HG03095 (cell line): ENCODE data around the gene NBL1.

Experiments
- ATAC-seq: cut with Tn5 transposase; IDR thresholded peaks from one replicate; pipeline ENCODE4 v1.9.1; 2021; ENCODE audit warnings: moderate library complexity; ENCODE audit not compliant: unreplicated experiment

NBL1 gene

DNA sequence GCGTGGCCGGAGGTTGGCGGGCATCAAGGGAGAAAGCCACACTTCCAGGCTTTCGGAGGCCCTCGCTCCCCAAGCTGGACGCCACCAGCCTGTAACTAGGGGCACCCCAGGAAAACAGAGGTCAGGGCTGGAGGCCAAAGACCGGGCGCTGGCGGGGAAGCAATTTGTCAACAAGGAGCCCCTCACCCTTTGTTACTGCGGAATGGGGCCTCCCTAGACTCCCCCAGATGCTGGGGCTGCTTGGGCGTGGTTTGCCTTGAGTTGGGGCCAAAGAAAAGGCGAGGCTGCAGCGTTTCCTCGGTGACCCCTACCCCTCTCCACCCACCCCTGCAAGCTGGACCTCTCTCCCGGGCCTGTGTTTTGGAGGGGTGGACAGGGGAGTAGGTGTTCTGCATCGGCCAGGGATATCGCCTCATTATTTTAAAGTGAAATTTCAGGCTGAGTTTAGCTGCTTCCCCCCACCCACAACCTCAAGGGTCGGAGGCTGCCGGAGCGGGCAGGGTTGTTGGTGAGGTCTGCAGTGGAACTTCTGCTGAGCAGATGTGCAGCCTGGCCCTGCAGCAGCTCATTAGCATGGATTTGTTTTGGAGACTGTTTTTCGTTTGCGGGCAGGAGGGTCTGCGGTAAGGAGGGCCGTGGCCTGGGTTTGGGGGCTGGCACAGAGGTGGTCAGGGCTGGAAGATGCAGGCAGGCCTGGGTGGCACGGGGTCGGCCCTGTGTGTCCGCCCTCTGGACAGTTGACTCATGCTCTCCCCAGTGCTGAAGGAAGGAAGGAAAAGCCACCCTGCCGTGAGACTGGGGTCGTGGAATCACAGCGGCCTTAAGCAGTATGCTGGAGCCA, 1.5 kb downstream of the NBL1 start:
- ATAC-seq = no peak

DNA sequence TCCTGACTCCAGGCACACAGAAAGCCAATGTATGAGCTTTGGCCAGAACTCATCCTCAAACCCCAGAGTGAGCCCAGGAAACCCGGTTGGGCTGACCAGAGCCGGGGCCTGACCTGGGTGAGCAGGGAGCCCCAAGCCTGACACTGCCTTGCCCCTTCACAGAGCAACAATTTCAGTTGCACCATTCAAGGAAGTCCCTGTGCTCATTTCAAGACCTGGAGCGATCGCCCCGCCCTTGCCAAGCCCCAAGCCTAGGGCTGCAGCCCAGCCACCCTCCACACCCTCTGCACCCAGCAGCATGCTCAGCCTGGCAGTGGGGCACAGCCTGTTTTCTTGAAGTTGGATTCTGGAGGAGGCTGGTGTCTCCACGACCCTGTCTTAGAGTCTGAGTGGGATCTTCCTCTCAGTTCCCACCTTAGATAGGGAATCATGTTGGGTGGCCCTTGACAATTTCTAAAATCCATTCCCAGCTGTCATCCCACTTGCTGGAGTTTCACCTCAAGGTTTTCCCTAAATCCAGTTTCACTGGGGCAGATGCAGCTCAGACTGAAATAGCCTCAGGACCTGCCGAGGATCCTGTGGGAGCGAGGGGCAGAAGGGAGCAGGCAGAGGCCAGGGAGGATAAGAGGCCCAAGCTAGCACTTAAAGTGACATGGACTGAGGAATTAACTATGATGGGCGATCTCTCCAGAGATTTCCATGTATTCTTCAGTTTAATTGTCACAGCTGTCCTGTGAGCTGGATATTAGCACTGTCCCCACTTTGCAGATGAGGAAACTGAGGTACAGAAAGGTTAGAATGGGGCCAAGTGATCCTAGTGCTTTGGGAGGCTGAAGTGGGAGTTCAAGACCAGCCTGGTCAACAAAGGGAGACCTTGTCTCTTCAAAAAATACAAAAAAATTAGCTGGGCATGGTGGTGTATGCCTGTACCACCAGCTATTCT, 2.5 kb downstream of the NBL1 start:
- no peak for ATAC-seq

DNA sequence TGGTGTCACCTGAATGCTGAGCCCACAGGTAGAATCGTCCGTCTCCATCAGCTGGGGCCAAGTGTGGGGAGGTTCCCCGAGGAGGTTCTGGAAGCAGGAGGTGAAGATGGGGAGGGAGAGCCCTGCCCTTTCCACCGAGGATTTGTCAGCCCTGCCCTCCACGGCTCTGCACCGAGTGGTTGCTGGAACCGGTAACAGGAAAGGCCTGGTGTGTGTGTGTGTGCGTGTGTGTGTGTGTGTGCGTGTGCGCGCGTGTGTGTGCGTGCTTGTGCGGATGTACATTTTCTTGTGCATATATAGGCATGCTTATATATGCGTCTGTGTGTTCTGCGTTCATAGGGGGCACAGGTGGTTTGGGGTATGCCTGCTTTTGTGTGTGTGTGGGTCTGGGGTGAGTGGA, 3.5 kb downstream of the NBL1 start:
- ATAC-seq = no peak

DNA sequence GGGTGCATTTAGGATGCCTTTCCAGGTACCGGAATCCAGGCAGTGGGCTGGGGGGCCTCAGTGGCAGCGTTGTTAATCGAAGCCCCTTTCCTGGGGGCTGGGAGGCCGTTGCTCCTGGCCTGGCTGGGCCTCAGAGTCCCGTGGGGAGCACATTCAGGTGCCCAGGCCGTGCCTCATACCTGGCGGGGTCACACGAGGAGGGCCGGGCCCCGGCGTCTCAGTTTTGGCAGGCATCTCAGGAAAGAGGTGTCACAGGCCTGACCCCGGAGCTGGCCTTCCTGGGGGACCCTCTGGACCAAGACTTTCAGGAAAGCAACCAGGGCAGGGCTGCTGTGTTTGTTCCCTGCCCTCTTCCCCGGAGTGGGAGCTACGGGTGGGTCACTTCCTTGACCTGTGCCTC, 4.1 kb downstream of the NBL1 start:
- ATAC-seq = no peak

DNA sequence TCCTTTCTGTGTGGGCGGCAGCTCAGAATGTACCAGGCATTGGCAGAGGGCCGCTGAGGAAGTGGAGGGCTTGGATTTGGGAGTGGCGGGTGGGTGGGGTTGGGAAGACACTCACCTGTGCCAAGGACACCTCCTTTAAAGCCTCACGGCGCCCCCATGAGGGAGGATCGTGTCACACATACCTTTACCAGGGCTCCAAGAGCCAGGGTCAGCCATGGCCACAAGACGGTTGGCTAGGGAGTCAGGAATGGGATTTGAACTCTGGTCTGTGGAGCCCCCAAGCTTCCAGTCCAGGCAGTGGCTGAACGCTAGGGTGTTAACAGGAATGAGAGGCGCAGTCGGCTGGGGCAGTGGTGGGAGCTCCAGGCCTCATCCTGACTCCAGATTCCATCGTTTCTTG, 4.6 kb downstream of the NBL1 start:
- no peak for ATAC-seq

DNA sequence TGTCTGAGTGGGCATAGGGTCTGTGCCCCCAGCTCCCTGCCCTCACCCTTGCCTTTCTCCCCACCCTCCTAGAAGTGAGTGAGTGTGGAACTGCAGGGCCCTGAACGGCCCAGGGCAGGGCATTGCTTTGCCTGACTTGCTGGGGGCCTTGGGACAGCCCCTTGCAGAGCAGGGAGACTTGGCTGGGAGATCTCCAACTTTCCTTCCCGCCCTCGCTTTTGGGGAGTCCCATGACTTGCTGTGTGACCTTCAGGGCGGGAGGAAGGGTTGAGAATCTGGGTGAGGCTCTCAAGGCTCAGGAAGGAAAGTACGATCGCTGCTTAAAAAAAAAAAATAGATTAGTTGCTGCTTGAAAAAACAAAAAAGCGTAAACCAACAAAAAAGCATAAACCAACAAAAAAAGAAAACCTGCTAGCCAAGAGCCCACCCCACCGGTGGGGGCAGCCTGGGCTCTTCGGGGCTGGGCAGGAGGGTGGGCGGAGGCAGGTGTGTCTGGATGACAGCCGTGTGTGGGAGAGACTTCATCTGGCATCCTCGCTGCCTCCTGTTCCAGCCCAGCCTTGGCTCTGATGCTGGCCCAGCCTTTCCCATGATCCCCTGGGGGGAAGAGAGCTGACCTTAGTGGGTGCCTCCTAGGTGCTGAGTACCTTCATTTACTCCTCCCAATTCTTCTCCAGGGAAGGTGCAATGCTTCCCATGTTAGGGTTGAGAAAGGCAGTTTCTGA, 6.5 kb downstream of the NBL1 start:
- ATAC-seq = no peak

DNA sequence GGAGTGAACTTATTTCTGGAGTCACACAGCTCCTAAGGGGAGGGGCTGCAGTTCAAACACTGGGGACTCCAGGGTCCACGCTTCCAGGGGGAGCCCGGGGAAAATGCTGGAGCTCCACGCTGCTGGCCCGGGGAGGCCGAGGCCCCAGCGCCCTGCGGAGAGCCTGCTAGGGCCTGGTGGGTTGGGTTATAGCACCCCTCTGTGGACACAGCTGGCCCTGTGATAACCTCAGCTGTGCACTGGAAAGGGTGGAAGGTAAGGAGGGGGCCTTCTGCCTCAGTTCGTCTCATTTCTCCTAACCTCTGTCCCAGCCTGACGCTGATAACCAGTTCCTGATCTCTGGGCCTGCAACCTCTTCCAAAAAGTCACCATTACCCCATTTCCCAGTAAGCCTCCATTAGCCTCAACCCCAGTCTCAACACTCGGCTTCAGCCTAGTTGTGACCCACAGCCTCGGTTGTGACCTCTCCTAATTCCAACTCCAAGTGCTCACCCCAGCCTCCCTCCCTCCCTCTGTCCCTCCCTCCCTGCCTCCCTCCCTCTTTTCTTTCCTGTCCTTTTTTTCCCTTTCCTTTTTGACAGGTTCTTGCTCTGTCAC, 7.1 kb downstream of the NBL1 start:
- no peak for ATAC-seq

DNA sequence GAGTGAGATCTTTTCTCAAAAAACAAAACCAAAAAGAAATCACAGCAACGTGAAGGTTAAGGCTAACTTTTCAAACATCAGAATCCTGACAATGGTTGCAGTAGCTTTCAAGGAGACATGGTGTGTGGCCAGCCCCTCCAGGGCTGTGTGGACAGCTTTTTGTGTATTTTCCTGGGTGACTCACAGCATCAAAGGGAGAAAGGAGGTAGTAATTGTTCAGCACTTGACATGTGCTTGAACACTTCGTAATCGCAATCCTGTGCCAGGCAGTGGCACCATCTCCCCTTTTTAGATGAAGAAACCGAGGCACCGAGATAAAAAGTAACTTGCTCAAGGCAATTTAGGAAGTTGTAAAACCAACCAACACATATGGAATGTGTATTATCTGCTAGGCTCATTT, 10.3 kb downstream of the NBL1 start:
- ATAC-seq = no peak

DNA sequence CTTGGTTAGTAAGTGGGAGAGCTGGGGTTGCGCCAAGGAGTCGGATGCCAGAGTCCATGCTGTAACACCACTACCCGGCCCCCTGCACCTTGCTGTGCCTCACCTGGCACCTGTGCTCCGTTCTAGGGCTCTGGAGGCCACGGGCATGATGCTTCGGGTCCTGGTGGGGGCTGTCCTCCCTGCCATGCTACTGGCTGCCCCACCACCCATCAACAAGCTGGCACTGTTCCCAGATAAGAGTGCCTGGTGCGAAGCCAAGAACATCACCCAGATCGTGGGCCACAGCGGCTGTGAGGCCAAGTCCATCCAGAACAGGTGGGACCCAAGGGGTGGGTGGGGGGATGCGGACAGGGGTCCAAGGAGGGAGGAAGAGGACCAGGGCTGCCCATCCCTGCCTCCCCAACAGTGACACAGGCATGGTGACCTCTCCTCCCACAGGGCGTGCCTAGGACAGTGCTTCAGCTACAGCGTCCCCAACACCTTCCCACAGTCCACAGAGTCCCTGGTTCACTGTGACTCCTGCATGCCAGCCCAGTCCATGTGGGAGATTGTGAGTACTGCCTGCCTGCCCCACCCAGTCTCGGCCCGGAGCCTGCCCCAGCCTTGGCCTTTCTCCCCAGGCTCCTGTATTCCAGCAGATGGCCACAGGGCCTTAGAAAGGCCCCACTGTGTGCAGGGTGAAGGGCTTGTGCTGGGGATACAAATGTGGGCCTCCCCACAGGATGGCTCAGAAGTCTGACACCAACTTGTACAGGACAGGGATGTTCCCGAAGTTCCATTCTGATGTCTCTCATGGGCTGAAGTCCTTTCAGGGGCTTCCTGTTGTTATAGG, 11.0 kb downstream of the NBL1 start:
- ATAC-seq = no peak

DNA sequence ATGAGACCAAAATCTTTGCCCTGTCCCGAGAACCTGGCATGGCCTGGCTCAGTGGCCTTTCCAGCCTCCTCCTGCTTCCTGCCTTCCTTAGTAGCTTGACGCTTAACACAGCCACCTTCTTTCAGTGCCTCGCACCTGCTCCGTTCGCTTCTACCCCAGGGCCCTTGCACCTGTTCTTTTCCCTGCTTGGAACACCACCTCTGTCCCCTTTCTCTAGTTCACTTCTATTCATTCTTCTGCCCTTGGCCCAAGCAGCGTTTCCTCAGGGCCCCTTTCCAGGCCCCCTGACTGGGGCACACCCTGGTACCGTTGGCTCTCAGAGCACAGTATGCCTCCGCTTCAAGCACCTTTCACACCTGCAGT, 11.6 kb downstream of the NBL1 start:
- no peak for ATAC-seq

DNA sequence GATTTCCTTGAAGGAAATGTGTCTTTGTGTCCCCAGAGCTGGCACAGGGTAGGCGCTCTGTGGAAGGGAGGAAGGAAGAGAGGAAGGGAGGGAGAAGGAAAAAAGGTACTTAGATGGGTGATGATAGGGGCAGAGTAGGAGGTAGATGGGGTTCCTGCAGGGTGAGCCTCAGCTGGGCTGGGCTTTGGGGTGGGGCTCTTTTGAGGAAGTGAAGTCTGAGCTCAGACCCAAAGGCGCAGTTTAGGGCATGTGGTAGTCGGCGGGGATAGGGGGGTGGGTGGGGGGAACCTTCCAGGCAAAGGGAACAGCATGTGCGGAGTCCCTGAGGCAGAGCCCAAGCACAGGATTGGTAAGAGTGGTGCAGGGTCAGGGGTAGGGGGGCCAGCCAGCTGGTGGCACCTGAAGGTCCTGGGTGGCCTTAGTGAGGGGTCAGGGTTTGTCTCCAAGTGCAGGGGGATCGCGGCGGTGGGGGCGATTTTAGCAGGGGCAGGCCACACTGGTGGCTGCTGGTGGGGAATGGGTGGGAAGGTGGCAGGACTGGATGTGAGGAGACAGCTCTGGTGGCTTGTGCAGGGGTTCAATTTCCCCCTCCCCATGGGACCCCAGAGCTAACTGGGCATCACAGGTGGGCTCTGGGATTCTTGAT, 12.1 kb downstream of the NBL1 start:
- no peak for ATAC-seq

DNA sequence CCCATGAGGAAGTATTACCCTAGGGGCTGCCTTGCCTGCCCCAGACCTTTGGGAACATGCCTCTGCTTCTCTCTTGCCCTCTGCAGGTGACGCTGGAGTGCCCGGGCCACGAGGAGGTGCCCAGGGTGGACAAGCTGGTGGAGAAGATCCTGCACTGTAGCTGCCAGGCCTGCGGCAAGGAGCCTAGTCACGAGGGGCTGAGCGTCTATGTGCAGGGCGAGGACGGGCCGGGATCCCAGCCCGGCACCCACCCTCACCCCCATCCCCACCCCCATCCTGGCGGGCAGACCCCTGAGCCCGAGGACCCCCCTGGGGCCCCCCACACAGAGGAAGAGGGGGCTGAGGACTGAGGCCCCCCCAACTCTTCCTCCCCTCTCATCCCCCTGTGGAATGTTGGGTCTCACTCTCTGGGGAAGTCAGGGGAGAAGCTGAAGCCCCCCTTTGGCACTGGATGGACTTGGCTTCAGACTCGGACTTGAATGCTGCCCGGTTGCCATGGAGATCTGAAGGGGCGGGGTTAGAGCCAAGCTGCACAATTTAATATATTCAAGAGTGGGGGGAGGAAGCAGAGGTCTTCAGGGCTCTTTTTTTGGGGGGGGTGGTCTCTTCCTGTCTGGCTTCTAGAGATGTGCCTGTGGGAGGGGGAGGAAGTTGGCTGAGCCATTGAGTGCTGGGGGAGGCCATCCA, 12.8 kb downstream of the NBL1 start:
- no peak for ATAC-seq

DNA sequence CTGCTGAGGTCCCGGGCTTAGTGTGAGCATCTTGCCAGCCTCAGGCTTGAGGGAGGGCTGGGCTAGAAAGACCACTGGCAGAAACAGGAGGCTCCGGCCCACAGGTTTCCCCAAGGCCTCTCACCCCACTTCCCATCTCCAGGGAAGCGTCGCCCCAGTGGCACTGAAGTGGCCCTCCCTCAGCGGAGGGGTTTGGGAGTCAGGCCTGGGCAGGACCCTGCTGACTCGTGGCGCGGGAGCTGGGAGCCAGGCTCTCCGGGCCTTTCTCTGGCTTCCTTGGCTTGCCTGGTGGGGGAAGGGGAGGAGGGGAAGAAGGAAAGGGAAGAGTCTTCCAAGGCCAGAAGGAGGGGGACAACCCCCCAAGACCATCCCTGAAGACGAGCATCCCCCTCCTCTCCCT, 13.4 kb downstream of the NBL1 start:
- ATAC-seq = no peak

DNA sequence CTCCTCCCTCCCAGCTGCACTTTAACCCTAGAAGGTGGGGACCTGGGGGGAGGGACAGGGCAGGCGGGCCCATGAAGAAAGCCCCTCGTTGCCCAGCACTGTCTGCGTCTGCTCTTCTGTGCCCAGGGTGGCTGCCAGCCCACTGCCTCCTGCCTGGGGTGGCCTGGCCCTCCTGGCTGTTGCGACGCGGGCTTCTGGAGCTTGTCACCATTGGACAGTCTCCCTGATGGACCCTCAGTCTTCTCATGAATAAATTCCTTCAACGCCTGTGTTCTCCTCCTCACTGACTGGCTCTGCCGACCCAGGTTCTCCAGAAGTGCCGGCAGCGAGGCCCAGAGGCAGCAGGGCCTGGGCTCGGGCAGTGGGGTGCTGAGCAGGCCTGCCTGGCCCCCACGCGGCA, 14.1 kb downstream of the NBL1 start:
- ATAC-seq = no peak

DNA sequence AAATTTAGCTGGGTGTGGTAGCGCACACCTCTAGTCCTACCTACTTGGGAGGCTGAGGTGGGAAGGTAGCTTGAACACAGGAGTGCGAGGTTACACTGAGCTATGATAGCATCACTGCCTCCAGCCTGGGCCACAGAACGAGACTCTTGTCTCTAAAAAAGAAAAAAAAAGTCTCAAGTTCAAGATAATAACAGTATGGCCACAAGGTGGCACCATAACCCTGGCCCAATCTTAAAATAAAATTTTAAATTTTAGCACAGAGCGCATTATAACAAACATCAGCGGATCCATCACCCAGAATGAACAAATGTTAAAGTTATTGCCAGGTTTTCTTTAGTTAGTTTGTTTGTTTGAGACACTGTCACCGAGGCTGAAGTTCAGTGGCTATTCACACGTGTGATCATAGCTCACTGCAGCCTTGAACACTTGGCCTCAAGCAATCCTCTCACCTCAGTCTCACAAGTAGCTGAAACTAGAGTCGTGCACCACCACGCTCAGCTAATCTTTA, 17.7 kb downstream of the NBL1 start:
- ATAC-seq = no peak

DNA sequence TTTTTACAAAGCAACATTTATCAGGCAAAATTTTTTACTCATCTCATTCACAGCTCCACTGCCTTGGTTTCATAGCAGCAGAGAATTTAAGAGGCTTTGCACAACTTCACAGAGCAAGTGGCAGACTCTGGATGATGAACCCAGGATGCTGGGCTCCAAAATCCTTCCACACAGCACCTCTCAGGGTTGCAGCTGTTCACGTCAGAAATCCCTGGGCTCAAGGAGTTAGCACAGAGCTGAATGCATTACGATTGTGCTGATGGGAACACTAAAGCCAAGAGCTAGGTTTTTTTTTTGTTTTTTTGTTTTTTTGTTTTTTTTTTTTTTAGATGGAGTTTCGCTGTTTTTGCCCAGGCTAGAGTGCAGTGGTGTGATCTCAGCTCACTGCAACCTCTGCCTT, 18.2 kb downstream of the NBL1 start:
- no peak for ATAC-seq

DNA sequence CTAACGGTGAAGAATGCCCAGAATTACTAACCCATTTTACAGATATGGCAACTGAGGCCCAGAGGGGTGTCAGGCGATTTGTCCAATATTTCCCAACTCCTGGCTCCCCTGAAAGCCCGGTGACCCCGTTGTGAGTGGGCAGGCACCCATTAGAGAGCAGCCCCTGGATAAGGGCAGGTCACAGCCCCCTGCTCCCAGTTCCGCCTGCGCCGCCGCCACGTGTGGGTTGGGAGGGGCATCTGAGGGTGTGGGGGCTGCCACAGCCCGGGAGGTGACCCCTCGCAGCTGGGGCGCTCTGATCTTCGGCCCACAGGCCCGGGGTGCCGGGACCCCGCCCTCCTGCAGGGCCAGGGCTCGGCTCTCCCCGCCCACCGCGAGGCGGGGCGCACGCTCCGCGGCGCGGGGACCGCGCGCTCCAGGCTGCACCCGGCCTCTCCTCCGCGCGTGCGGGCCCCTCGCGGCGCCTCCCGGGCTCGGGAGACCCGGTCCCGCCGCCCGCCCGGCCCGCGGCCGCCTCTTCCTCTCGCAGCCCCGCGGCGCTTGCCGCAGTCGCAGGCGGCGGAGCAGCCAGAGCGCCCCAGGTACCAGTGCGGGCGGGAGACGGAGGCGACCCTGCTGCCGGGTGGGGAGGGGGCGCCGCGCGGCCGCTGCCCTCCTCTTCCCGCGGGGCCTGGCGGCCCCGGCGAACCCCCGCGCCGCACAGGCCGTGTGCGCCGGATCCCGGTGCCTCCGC, 20.5 kb downstream of the NBL1 start, which contains the start of gene HTR6:
Gene HTR6 (plus strand): TSS at position 423 of the 733 bp plus-strand sequence. CDS start 879 bp downstream, outside the sequence.
- no peak for ATAC-seq

DNA sequence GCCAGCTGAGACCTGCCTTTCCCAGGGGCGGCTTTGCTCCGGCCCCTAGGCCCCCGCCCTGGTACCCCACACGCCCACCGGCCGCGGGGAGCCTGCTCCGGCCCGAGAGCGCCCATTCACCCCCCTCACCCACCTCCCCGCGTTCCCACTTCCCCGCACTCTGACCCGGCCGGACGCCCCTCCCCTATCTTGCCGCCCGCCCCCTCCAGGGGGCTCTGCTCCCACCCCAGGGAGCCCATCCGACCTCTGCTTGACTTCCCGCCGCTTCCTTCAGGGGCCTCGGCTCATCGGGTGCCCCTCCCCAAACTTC, 21.0 kb downstream of the NBL1 start:
- ATAC-seq = no peak
